Calu3 (cell line): ENCODE data around the gene TMED7. TPM values are rescaled to one million over a fixed set of nuclear protein-coding genes. Genes with fewer than 3 reads are reported as not detected.

ENCODE experiments used
- BruUV-seq: library from RNA; stranded (reverse); fragments of 400-500 nt; replicated peaks from 2 replicates; lab custom pipeline; 2021; lab: Mats Ljungman, UMichigan
- CTCF ChIA-PET: fragments of 300-600 bp; sonication (Branson Sonifier 250); formaldehyde crosslinking; loops from one replicate; lab custom pipeline; 2022; ENCODE audit warnings: antibody characterized with exemption; lab: Charles Lee
- DNase-seq: peaks from one replicate; pipeline ENCODE4 v3.0.0; 2022
- H3K27ac Mint-ChIP-seq: one replicate; pipeline ENCODE4 v1.8.0; 2022; ENCODE audit warnings: mixed read lengths; ENCODE audit not compliant: unreplicated experiment
- H3K27me3 Mint-ChIP-seq: one replicate; pipeline ENCODE4 v1.8.0; 2022; ENCODE audit warnings: mixed read lengths; ENCODE audit not compliant: unreplicated experiment
- H3K36me3 Mint-ChIP-seq: one replicate; pipeline ENCODE4 v1.8.0; 2022; ENCODE audit warnings: mild to moderate bottlenecking, moderate library complexity, mixed read lengths; ENCODE audit not compliant: insufficient read depth, unreplicated experiment
- H3K4me1 Mint-ChIP-seq: one replicate; pipeline ENCODE4 v1.8.0; 2022; ENCODE audit warnings: mild to moderate bottlenecking, low read depth, mixed read lengths; ENCODE audit not compliant: unreplicated experiment
- H3K4me3 Mint-ChIP-seq: one replicate; pipeline ENCODE4 v1.8.0; 2022; ENCODE audit warnings: mild to moderate bottlenecking, low read depth, moderate library complexity, mixed read lengths; ENCODE audit not compliant: unreplicated experiment
- H3K9me3 Mint-ChIP-seq: one replicate; pipeline ENCODE4 v1.8.0; 2022; ENCODE audit warnings: low read depth, mixed read lengths; ENCODE audit not compliant: unreplicated experiment
- intact Hi-C: fragments of 100-400 bp; cut with micrococcal nuclease; formaldehyde crosslinking; loops from one replicate; pipeline ENCODE4 v1.10.0; 2022; ENCODE audit not compliant: unreplicated experiment
- total RNA-seq: library from RNA; stranded (reverse); gene quantifications from 2 replicates; pipeline ENCODE4 v1.2.3, GENCODE V29; 2022
- TF ChIP-seq, protein P1 (sequence below): fragments of 200-600 bp; IDR thresholded peaks from one replicate; pipeline ENCODE4 v1.8.0; 2022; ENCODE audit warnings: antibody characterized with exemption; ENCODE audit not compliant: unreplicated experiment

Gene TMED7
- total RNA-seq, 1 experiment from 2014 or later: 137 TPM

DNA sequence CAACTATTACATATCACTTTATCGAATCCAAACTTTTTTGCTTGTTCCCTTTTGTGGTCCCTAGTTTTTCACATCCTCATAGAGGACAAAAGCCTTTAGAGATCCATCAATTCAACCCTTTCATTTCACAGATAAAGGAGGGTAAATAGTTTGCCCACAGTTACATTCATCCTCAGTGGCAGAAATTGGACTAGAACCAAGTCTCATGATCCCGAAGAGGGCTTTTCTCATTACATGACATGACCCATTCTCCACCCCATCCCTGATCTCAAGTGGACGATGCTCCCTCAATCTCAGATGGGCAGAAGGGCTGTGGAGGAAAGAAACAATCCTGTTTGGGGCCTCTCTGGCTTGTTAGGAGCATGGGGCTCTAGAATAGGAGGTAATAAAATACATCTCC lies 46.6 kb downstream of the TMED7 start:
- Mint-ChIP-seq H3K4me1 (peaks cover 19% of the 10 kb centered on the region), H3K36me3 (no peaks in the 10 kb centered on the region), H3K27me3 (no peaks in the 10 kb centered on the region), H3K4me3 (no peak overlapping the region), H3K27ac (no peak overlapping the region), H3K9me3 (peaks cover 4% of the 10 kb centered on the region)
- TF ChIP-seq, protein P1, sequence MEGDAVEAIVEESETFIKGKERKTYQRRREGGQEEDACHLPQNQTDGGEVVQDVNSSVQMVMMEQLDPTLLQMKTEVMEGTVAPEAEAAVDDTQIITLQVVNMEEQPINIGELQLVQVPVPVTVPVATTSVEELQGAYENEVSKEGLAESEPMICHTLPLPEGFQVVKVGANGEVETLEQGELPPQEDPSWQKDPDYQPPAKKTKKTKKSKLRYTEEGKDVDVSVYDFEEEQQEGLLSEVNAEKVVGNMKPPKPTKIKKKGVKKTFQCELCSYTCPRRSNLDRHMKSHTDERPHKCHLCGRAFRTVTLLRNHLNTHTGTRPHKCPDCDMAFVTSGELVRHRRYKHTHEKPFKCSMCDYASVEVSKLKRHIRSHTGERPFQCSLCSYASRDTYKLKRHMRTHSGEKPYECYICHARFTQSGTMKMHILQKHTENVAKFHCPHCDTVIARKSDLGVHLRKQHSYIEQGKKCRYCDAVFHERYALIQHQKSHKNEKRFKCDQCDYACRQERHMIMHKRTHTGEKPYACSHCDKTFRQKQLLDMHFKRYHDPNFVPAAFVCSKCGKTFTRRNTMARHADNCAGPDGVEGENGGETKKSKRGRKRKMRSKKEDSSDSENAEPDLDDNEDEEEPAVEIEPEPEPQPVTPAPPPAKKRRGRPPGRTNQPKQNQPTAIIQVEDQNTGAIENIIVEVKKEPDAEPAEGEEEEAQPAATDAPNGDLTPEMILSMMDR: no peak
- intact Hi-C loops: no loop called here
- CTCF ChIA-PET: no interaction called here
- BruUV-seq: no TSS peak
- DNase-seq: no peak

DNA sequence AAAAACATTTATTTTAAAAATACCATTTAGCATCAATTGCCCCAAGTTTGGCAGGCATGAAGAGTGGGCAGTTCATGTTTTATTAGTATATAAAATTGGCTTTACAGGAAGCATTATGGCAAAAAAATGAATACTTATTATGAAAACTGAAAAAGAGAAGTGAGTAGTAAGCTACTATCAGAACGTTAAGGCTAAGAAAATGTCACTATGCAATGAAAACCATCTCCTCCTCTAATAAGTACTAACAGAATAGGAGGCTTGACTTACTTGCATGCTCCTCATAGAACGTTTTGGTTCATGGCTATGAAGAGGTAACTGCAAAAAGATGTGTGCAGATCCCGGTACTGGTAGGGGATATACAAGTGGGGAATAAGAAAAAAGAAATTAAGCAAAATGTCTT lies 47.2 kb downstream of the TMED7 start:
- Mint-ChIP-seq H3K9me3 (peaks cover 4% of the 10 kb centered on the region), H3K27me3 (no peaks in the 10 kb centered on the region), H3K36me3 (no peaks in the 10 kb centered on the region), H3K4me3 (no peak overlapping the region), H3K27ac (no peak overlapping the region), H3K4me1 (peaks cover 22% of the 10 kb centered on the region)
- TF ChIP-seq, protein P1: no peak
- intact Hi-C loops: no loop called here
- DNase-seq: no peak
- CTCF ChIA-PET: no interaction called here
- BruUV-seq: no TSS peak

DNA sequence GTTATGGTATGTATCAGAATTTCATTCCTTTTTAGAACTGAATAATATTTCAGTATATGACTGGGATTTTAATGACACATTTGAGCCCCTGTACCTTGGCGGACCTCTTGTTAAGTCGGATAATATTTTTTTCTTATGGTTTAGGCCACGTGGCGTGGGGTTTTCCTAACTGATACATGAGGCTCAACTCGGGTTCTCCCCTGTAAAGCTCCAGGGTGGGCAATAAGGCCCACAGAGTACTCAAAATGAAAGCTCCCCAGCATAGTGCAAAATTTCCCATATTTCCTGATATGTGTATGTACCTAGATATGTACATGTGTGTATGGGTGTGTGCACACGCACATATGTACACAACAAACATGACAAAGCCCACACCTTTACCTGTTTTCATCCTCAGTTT lies 48.1 kb downstream of the TMED7 start:
- TF ChIP-seq, protein P1: no peak
- no peaks in the 10 kb centered on the region for H3K27me3 Mint-ChIP-seq
- CTCF ChIA-PET: interaction anchor here (0.7 to 1.2 kb wide), 2 partner anchors 268 to 1888 kb away, joined by 3 read pairs; no protein-coding TSS in a partner anchor
- peaks cover 29% of the 10 kb centered on the region for H3K4me1 Mint-ChIP-seq
- DNase-seq: no peak
- no peak overlapping the region for H3K4me3 Mint-ChIP-seq
- intact Hi-C loops: no loop called here
- no peak overlapping the region for H3K27ac Mint-ChIP-seq
- H3K36me3 Mint-ChIP-seq: no peaks in the 10 kb centered on the region
- H3K9me3 Mint-ChIP-seq: peaks cover 4% of the 10 kb centered on the region
- BruUV-seq: no TSS peak

DNA sequence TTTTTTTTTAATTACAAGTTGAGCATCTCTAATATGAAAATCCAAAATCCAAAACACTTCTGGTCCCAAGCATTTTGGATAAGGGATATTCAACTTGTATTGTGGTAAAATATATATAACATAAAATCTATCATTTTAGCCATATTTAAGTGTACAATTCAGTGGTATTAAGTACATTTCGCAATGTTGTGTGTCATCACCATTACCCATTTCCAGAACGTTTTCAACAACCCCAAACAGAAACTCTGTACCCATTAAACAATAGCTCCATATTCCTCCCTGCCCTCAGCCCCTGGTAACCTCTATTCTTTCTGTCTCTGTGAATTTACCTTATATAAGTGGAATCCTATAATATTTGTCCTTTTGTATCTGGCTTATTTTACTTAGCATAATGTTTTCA lies 48.5 kb downstream of the TMED7 start:
- Mint-ChIP-seq H3K27ac (no peak overlapping the region), H3K27me3 (no peaks in the 10 kb centered on the region), H3K36me3 (no peaks in the 10 kb centered on the region), H3K9me3 (peaks cover 4% of the 10 kb centered on the region), H3K4me3 (no peak overlapping the region), H3K4me1 (peaks cover 30% of the 10 kb centered on the region)
- no peak for DNase-seq
- intact Hi-C loops: no loop called here
- CTCF ChIA-PET: interaction anchor here (0.7 to 1.2 kb wide), 2 partner anchors 268 to 1889 kb away, joined by 3 read pairs; no protein-coding TSS in a partner anchor
- no TSS peak for BruUV-seq
- TF ChIP-seq, protein P1: no peak
